ENCODE data around the gene CDH18. TPM values are rescaled to one million over a fixed set of nuclear protein-coding genes. Genes with fewer than 3 reads are reported as not detected.

The CDH18 gene
- total and polyA plus RNA-seq, 2 donors: 0.06 to 3.2 TPM

GRCh38 chr5:19424506-19424905, 563.5 kb downstream of the CDH18 start:
- DNase-seq (ENCODE audit: extremely low spot score): no peak
- Histone ChIP-seq H3K4me1 (ENCODE audit: insufficient read depth) (no peaks in the 10 kb centered on the region), H3K27ac (ENCODE audit: low read depth) (no peak overlapping the region), H3K4me3 (ENCODE audit: low read depth, low read length) (no peak overlapping the region), H3K36me3 (ENCODE audit: insufficient read depth) (no peaks in the 10 kb centered on the region)
- WGBS: 87% methylated on average over 3 of the region's 3 CpGs

All from urinary bladder (tissue), 4 donors.